ENCODE results near the gene DSE.
A peak's percentile ranks its signal among the peaks of the same experiment; 100 is the strongest.

The DSE gene

GRCh38 chr6:116404696-116405095 is 33.9 kb downstream of the DSE start:
- no peak overlapping the region for H3K4me3 ChIP-seq (ENCODE audit: control insufficient read depth, low read depth, low read length)
- TF ChIP-seq, protein P1, sequence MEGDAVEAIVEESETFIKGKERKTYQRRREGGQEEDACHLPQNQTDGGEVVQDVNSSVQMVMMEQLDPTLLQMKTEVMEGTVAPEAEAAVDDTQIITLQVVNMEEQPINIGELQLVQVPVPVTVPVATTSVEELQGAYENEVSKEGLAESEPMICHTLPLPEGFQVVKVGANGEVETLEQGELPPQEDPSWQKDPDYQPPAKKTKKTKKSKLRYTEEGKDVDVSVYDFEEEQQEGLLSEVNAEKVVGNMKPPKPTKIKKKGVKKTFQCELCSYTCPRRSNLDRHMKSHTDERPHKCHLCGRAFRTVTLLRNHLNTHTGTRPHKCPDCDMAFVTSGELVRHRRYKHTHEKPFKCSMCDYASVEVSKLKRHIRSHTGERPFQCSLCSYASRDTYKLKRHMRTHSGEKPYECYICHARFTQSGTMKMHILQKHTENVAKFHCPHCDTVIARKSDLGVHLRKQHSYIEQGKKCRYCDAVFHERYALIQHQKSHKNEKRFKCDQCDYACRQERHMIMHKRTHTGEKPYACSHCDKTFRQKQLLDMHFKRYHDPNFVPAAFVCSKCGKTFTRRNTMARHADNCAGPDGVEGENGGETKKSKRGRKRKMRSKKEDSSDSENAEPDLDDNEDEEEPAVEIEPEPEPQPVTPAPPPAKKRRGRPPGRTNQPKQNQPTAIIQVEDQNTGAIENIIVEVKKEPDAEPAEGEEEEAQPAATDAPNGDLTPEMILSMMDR (conservative IDR thresholded peaks at IDR 0.05; ENCODE audit: control insufficient read depth, insufficient read depth, low read depth, low read length) = no peak
- DNase-seq (ENCODE audit: low read depth) = peak; percentile 61

GRCh38 chr6:116405138-116405537 is 34.4 kb downstream of the DSE start:
- TF ChIP-seq, protein P1 (conservative IDR thresholded peaks at IDR 0.05; ENCODE audit: control insufficient read depth, insufficient read depth, low read depth, low read length) = no peak
- DNase-seq (ENCODE audit: low read depth) = peak; percentile 91
- H3K4me3 ChIP-seq (ENCODE audit: control insufficient read depth, low read depth, low read length) = no peak overlapping the region

DNA sequence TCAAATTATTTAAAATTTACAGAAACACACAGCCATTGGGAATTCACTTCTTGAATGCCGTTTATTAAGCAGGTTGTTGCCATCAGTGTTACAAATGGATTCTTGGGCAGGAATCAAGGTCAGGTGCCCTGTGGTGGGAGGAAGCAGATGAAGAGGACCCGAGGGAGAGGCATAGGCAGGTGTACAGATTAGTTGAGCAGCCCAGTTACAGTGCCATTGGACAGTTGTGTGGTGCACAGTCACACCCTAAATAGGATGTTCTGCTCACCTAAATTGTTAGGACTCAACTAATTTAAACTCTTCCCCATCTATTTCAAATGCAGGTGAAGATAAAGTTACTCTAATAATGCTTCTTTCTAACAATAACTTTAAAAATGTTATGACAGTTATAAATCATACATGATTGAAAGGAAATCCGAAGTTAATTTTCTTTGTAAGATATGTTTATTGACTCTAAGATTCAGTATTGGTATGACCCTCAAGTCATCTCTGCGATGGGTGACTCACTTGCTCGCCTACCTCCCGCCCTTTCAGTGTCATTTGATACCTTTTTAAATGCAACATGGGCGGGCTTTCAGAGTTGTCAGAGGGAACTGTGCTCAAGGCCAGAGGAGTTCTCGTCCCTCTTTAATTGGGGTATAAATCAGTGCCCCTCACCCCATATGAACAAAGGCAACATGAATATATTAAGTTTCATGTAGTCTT is 35.1 kb downstream of the DSE start:
- no peak overlapping the region for H3K4me3 ChIP-seq (ENCODE audit: control insufficient read depth, low read depth, low read length)
- TF ChIP-seq, protein P1 (conservative IDR thresholded peaks at IDR 0.05; ENCODE audit: control insufficient read depth, insufficient read depth, low read depth, low read length) = no peak
- peak; percentile 86 for DNase-seq (ENCODE audit: low read depth)

DNA sequence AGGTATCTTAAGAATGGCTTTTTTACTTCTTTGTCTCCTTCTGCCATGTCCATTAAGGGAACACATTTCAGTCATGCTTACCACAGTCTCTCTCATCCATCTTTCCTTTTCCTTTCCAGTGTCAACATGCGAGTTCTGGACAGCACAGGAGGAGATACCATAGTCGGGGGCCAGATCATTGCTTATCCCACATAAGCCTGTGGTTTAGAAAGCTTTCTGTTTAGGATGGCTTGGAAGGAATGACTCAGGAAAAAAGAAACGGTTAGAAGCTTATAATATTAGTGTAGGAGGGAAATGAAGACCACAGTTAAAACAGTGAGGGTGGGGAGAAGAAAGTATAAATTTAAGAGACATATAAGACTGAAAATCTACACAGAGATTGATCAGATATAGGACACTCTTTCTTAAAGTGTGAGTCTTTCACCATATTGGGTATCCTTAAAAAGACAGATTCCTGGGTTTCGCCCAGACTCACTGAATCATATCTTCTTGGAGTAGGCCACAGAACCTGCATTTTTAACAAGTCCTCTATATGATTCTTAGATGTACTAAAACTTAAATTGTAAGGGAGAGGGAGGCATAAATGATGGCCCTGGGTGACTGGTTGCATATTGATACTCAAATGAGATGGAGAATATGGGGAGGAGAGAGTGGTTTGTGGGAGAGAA is 36.1 kb downstream of the DSE start:
- DNase-seq (ENCODE audit: low read depth) = peak; percentile 76
- no peak overlapping the region for H3K4me3 ChIP-seq (ENCODE audit: control insufficient read depth, low read depth, low read length)
- TF ChIP-seq, protein P1 (conservative IDR thresholded peaks at IDR 0.05; ENCODE audit: control insufficient read depth, insufficient read depth, low read depth, low read length) = no peak

DNA sequence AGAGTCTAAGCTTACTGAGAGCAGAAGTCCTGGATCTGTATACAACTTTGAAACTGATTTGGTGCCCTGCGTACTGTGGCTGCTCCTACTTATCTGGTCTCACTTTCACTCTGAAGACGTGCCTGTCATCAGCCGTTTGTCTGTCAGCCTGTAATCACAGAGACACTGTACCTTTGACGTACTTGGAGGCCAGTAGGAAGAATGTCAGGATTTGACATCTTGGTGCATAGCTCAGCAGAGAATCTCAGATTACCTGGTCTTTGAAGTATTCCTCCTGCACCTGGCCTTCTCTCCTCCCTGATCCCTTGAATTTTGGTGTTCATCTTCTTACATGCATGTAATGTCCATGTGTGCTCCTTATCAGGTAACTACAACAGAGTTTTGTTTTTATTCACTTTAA is 37.7 kb downstream of the DSE start:
- DNase-seq (ENCODE audit: low read depth) = no peak
- no peak overlapping the region for H3K4me3 ChIP-seq (ENCODE audit: control insufficient read depth, low read depth, low read length)
- TF ChIP-seq, protein P1 (conservative IDR thresholded peaks at IDR 0.05; ENCODE audit: control insufficient read depth, insufficient read depth, low read depth, low read length) = no peak

GRCh38 chr6:116409756-116410155 is 39.0 kb downstream of the DSE start:
- TF ChIP-seq, protein P1 (conservative IDR thresholded peaks at IDR 0.05; ENCODE audit: control insufficient read depth, insufficient read depth, low read depth, low read length) = no peak
- DNase-seq (ENCODE audit: low read depth) = no peak

More at GRCh38 chr6:116409756-116410155, 39.0 kb downstream of the DSE start:
- H3K4me3 ChIP-seq (ENCODE audit: control insufficient read depth, low read depth, low read length) = no peak overlapping the region
